Liver (tissue), 9 donors: ENCODE data around the gene LRRC8B. TPM values are rescaled to one million over a fixed set of nuclear protein-coding genes. Genes with fewer than 3 reads are reported as not detected.

Source experiments
- DNase-seq: peaks from one replicate; pipeline ENCODE4 v3.0.0-alpha.2; 2017; ENCODE audit warnings: low spot score
- H3K27ac ChIP-seq, 2 donors: one replicate each; pipeline ENCODE4 v1.7.0; 2013; ENCODE audit warnings: inconsistent platforms in 2 of 2, low read length in 2 of 2, control low read depth in 1 of 2, low read depth in 1 of 2, mild to moderate bottlenecking in 1 of 2
- H3K27me3 ChIP-seq, 4 donors: one replicate each; pipeline versions ENCODE4 v1.6.1 to v1.7.0; 2013; ENCODE audit warnings: low read length in 3 of 4, inconsistent platforms in 1 of 4, mild to moderate bottlenecking in 1 of 4, moderate library complexity in 1 of 4; ENCODE audit not compliant: control insufficient read depth in 4 of 4, insufficient read depth in 4 of 4
- H3K36me3 ChIP-seq, 4 donors: one replicate each; pipeline versions ENCODE4 v1.6.1 to v1.7.0; 2013; ENCODE audit warnings: low read length in 3 of 4, mild to moderate bottlenecking in 3 of 4, low read depth in 1 of 4, moderate library complexity in 1 of 4; ENCODE audit not compliant: control insufficient read depth in 4 of 4, insufficient read depth in 3 of 4
- H3K4me1 ChIP-seq, 4 donors: one replicate each; pipeline versions ENCODE4 v1.6.1 to v1.7.0; 2013; ENCODE audit warnings: low read length in 3 of 4, mild to moderate bottlenecking in 3 of 4, moderate library complexity in 1 of 4; ENCODE audit not compliant: control insufficient read depth in 4 of 4, insufficient read depth in 4 of 4
- H3K4me3 ChIP-seq, 3 donors: one replicate each; pipeline versions ENCODE4 v1.6.1 to v1.7.0; 2013; ENCODE audit warnings: low read length in 3 of 3, control low read depth in 1 of 3, low read depth in 1 of 3, mild to moderate bottlenecking in 1 of 3
- H3K9ac ChIP-seq, 2 donors: one replicate each; pipeline ENCODE4 v1.7.0; 2013; ENCODE audit warnings: low read length in 2 of 2, mild to moderate bottlenecking in 2 of 2, moderate library complexity in 2 of 2, control low read depth in 1 of 2, low read depth in 1 of 2
- H3K9me3 ChIP-seq, 4 donors: one replicate each; pipeline versions ENCODE4 v1.6.1 to v1.7.0; 2013; ENCODE audit warnings: low read length in 3 of 4; ENCODE audit not compliant: control insufficient read depth in 4 of 4
- ATF3 ChIP-seq: IDR thresholded peaks from 2 replicates; pipeline ENCODE4 v1.6.1; 2016; ENCODE audit warnings: antibody characterized with exemption
- CTCF ChIP-seq: fragments of 150-350 bp; IDR thresholded peaks from 2 replicates; pipeline ENCODE4 v1.5.1; 2017; ENCODE audit warnings: improper control_type of control experiment, low read depth, low read length; ENCODE audit not compliant: missing input control
- EGR1 ChIP-seq, 2 donors: IDR thresholded peaks; 2 replicates each; pipeline ENCODE4 v1.6.1; 2016 to 2018; ENCODE audit warnings: antibody characterized with exemption in 2 of 2, low read depth in 2 of 2
- FOXA1 ChIP-seq: IDR thresholded peaks from 2 replicates; pipeline ENCODE4 v1.6.1; 2016; ENCODE audit warnings: antibody characterized with exemption
- FOXA2 ChIP-seq: IDR thresholded peaks from 2 replicates; pipeline ENCODE4 v1.6.1; 2016; ENCODE audit warnings: antibody characterized with exemption
- GABPA ChIP-seq, 2 donors: IDR thresholded peaks in 1 of 2; conservative IDR thresholded peaks in 1 of 2; 2 replicates each; pipeline ENCODE4 v1.6.1; 2016; ENCODE audit warnings: antibody characterized with exemption in 2 of 2, mild to moderate bottlenecking in 1 of 2, moderate library complexity in 1 of 2
- HNF4A ChIP-seq, 2 donors: conservative IDR thresholded peaks; 2 replicates each; pipeline ENCODE4 v1.6.1; 2016; ENCODE audit warnings: antibody characterized with exemption in 2 of 2, mild to moderate bottlenecking in 2 of 2
- HNF4G ChIP-seq: IDR thresholded peaks from 2 replicates; pipeline ENCODE4 v1.6.1; 2016; ENCODE audit warnings: antibody characterized with exemption
- JUND ChIP-seq, 2 donors: IDR thresholded peaks; 2 replicates each; pipeline ENCODE4 v1.6.1; 2016; ENCODE audit warnings: antibody characterized with exemption in 2 of 2
- MAX ChIP-seq: IDR thresholded peaks from 2 replicates; pipeline ENCODE4 v1.6.1; 2016; ENCODE audit warnings: antibody characterized with exemption
- NR2F2 ChIP-seq: IDR thresholded peaks from 2 replicates; pipeline ENCODE4 v1.6.1; 2016; ENCODE audit warnings: antibody characterized with exemption
- RAD21 ChIP-seq, 2 donors: IDR thresholded peaks; 2 replicates each; pipeline ENCODE4 v1.6.1; 2016; ENCODE audit warnings: antibody characterized with exemption in 2 of 2, mild to moderate bottlenecking in 2 of 2
- REST ChIP-seq: IDR thresholded peaks from 2 replicates; pipeline ENCODE4 v1.6.1; 2016; ENCODE audit warnings: antibody characterized with exemption, mild to moderate bottlenecking
- RXRA ChIP-seq, 2 donors: IDR thresholded peaks; 2 replicates each; pipeline ENCODE4 v1.6.1; 2017 to 2018; ENCODE audit warnings: antibody characterized with exemption in 2 of 2, mild to moderate bottlenecking in 1 of 2
- SP1 ChIP-seq: IDR thresholded peaks from 2 replicates; pipeline ENCODE4 v1.6.1; 2018; ENCODE audit warnings: antibody characterized with exemption, mild to moderate bottlenecking
- TAF1 ChIP-seq: conservative IDR thresholded peaks from 2 replicates; pipeline ENCODE4 v1.6.1; 2016; ENCODE audit warnings: antibody characterized with exemption, mild to moderate bottlenecking
- YY1 ChIP-seq: IDR thresholded peaks from 2 replicates; pipeline ENCODE4 v1.6.1; 2016; ENCODE audit warnings: antibody characterized with exemption, mild to moderate bottlenecking
- WGBS: extraction: QIAGEN DNeasy Blood & Tissue Kit; methylation state at CpG from one replicate; pipeline ENCODE4 v1.1.7; 2013; 5-methylcytosine and 5-hydroxymethylcytosine counted together
- polyA plus RNA-seq, 2 donors: library from polyadenylated mRNA; stranded (reverse) in 1 of 2; unstranded in 1 of 2; fragments of 200-250 nt in 1 of 2; fragments of >200 nt in 1 of 2; fragmentation: Nextera tagmentation in 1 of 2; extraction: Ambion mirVana in 1 of 2; gene quantifications; one replicate each; pipeline versions ENCODE4 v1.2.1 to v1.2.3, GENCODE V29; 2013 to 2015
- total RNA-seq, 2 donors: library from RNA; depleted of rRNA; stranded (reverse); fragments of >200 nt; gene quantifications; one replicate each; pipeline ENCODE4 v1.2.3, GENCODE V29; 2014
- TF ChIP-seq, protein P1 (sequence below): IDR thresholded peaks from 2 replicates; pipeline ENCODE4 v1.6.1; 2016; ENCODE audit warnings: antibody characterized with exemption
- donor health status: healthy.
- donor health status: healthy.
- donor health status: healthy.
- donor health status: healthy.
- donor health status: healthy.

Gene LRRC8B
- total and polyA plus RNA-seq, 4 donors = 1.2 to 4.3 (median 2.5) TPM

DNA sequence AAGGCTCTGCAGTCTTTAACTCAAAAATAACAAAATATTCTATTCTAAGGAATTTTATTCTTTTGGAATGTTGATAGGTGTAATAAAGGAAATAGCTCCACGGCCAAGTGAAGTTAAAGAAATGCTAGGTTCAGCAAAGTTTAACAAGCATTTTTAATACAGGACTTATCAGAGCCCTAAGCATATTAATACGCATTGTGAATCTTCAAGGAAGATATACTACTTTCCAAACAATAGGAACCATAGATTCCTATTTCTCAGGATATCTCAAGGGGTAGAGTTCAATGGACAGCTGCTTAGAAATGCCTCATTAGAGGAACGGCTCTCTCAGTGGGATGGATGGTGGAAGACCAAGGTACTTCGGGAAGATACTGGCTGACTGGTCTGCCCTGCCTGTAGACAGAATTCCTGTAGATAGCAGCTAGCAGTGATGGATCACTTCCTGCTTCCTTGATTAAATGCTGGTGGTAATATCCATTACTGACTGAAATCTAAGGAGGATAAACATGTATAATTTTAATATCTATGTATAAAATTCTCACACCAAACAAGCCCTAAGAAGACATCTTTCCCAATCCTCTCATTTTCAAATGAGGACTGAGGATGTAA is 100.2 kb downstream of the LRRC8B start:
- TF ChIP-seq FOXA2 (no peak), JUND (IDR thresholded peaks at IDR 0.05) (no peak), RAD21 (IDR thresholded peaks at IDR 0.05) (no peak), CTCF (no peak), SP1 (no peak), FOXA1 (no peak), EGR1 (IDR thresholded peaks at IDR 0.05; ENCODE audit: low read depth in 2 of 2) (no peak), ATF3 (no peak), HNF4A (conservative IDR thresholded peaks at IDR 0.05) (no peak), NR2F2 (no peak), REST (no peak), GABPA (IDR thresholded peaks at IDR 0.05 in 1 of 2, conservative IDR thresholded peaks at IDR 0.05 in 1 of 2) (no peak), MAX (no peak), RXRA (IDR thresholded peaks at IDR 0.05) (no peak), YY1 (no peak), HNF4G (no peak), TAF1 (no peak)
- TF ChIP-seq, protein P1, sequence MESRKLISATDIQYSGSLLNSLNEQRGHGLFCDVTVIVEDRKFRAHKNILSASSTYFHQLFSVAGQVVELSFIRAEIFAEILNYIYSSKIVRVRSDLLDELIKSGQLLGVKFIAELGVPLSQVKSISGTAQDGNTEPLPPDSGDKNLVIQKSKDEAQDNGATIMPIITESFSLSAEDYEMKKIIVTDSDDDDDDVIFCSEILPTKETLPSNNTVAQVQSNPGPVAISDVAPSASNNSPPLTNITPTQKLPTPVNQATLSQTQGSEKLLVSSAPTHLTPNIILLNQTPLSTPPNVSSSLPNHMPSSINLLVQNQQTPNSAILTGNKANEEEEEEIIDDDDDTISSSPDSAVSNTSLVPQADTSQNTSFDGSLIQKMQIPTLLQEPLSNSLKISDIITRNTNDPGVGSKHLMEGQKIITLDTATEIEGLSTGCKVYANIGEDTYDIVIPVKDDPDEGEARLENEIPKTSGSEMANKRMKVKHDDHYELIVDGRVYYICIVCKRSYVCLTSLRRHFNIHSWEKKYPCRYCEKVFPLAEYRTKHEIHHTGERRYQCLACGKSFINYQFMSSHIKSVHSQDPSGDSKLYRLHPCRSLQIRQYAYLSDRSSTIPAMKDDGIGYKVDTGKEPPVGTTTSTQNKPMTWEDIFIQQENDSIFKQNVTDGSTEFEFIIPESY = no peak

More for the DNA sequence above, 100.2 kb downstream of the LRRC8B start:
- H3K27ac ChIP-seq = no peak overlapping the region
- WGBS = 76% methylated on average over 4 of the region's 4 CpGs
- no peak for DNase-seq
- no peaks in the 10 kb centered on the region for H3K9me3 ChIP-seq
- no peaks in the 10 kb centered on the region for H3K27me3 ChIP-seq
- no peaks in the 10 kb centered on the region for H3K36me3 ChIP-seq
- no peak overlapping the region for H3K4me3 ChIP-seq
- no peak overlapping the region for H3K9ac ChIP-seq
- H3K4me1 ChIP-seq = no peaks in the 10 kb centered on the region
